SK-N-SH treated with all-trans-retinoic acid at 6 μM for 48 hours (cell line): ENCODE data around the gene GSE1.

Experiments
- ATAC-seq: fragments of 200-7000 bp; cut with Tn5 transposase; 3 replicates; pipeline ENCODE4 v1.9.1; 2020; ENCODE audit warnings: mild to moderate bottlenecking, moderate library complexity
- ARNTL ChIP-seq: fragments of 450-650 bp; formaldehyde crosslinking; IDR thresholded peaks from 2 replicates; pipeline ENCODE4 v1.5.0; 2020; ENCODE audit warnings: low read depth, mild to moderate bottlenecking, moderate library complexity, borderline replicate concordance
- BACH2 ChIP-seq: fragments of 250-450 bp; sonication (Bioruptor Pico); IDR thresholded peaks from 2 replicates; pipeline ENCODE4 v1.9.0; 2021; ENCODE audit warnings: mild to moderate bottlenecking, borderline replicate concordance
- CSDC2 ChIP-seq: fragments of 250-450 bp; sonication (Bioruptor Pico); IDR thresholded peaks from 2 replicates; pipeline ENCODE4 v1.5.0; 2020; ENCODE audit warnings: mild to moderate bottlenecking, moderate library complexity
- ESRRG ChIP-seq: fragments of 250-450 bp; sonication (Bioruptor Pico); IDR thresholded peaks from 2 replicates; pipeline ENCODE4 v1.6.1; 2021; ENCODE audit warnings: mild to moderate bottlenecking
- GLIS3 ChIP-seq: fragments of 250-450 bp; sonication (Bioruptor Pico); IDR thresholded peaks from 2 replicates; pipeline ENCODE4 v1.5.0; 2020; ENCODE audit warnings: mild to moderate bottlenecking, moderate library complexity
- ISL1 ChIP-seq: fragments of 250-450 bp; sonication (Bioruptor Pico); IDR thresholded peaks from 2 replicates; pipeline ENCODE4 v2.1.2; 2022; ENCODE audit warnings: mild to moderate bottlenecking, moderate library complexity
- OSR1 ChIP-seq: fragments of 250-450 bp; sonication (Bioruptor Pico); IDR thresholded peaks from 2 replicates; pipeline ENCODE4 v1.8.0; 2022; ENCODE audit warnings: moderate library complexity, mild to moderate bottlenecking, inconsistent platforms
- RARB ChIP-seq: fragments of 250-450 bp; sonication (Bioruptor Pico); IDR thresholded peaks from 2 replicates; pipeline ENCODE4 v1.8.0; 2021; ENCODE audit warnings: mild to moderate bottlenecking, moderate library complexity
- SNAI2 ChIP-seq: fragments of 250-450 bp; sonication (Bioruptor Pico); IDR thresholded peaks from 2 replicates; pipeline ENCODE4 v1.5.0; 2020; ENCODE audit warnings: mild to moderate bottlenecking, moderate library complexity
- TCF4 ChIP-seq: fragments of 250-450 bp; sonication (Bioruptor Pico); IDR thresholded peaks from 2 replicates; pipeline ENCODE4 v1.8.0; 2021; ENCODE audit warnings: mild to moderate bottlenecking, moderate library complexity, borderline replicate concordance
- ZFP3 ChIP-seq: fragments of 250-450 bp; sonication (Bioruptor Pico); IDR thresholded peaks from 2 replicates; pipeline ENCODE4 v1.5.0; 2020; ENCODE audit warnings: mild to moderate bottlenecking, moderate library complexity
- ZFP30 ChIP-seq: fragments of 450-650 bp; formaldehyde crosslinking; IDR thresholded peaks from 2 replicates; pipeline ENCODE4 v1.5.0; 2022; ENCODE audit warnings: mild to moderate bottlenecking, moderate library complexity
- ZNF565 ChIP-seq: fragments of 450-650 bp; formaldehyde crosslinking; conservative IDR thresholded peaks from 2 replicates; pipeline ENCODE4 v1.5.0; 2020; ENCODE audit warnings: low read depth, mild to moderate bottlenecking, moderate library complexity
- ZNF70 ChIP-seq: fragments of 450-650 bp; formaldehyde crosslinking; IDR thresholded peaks from 2 replicates; pipeline ENCODE4 v1.5.0; 2020; ENCODE audit warnings: mild to moderate bottlenecking, moderate library complexity
- ZNF8 ChIP-seq: fragments of 450-650 bp; formaldehyde crosslinking; IDR thresholded peaks from 2 replicates; pipeline ENCODE4 v1.5.0; 2020; ENCODE audit warnings: mild to moderate bottlenecking, moderate library complexity
- TF ChIP-seq, protein P1 (sequence below): fragments of 250-450 bp; sonication (Bioruptor Pico); IDR thresholded peaks from 2 replicates; pipeline ENCODE4 v1.5.1; 2021; ENCODE audit warnings: mild to moderate bottlenecking, moderate library complexity
- TF ChIP-seq, protein P2 (sequence below): fragments of 250-450 bp; sonication (Bioruptor Pico); IDR thresholded peaks from 2 replicates; pipeline ENCODE4 v1.8.0; 2021; ENCODE audit warnings: low read depth, mild to moderate bottlenecking, moderate library complexity, borderline replicate concordance
- TF ChIP-seq, protein P3 (sequence below): fragments of 250-450 bp; sonication (Bioruptor Pico); IDR thresholded peaks from 2 replicates; pipeline ENCODE4 v1.5.0; 2020; ENCODE audit warnings: mild to moderate bottlenecking, moderate library complexity
- TF ChIP-seq, protein P4 (sequence below): fragments of 250-450 bp; sonication (Bioruptor Pico); IDR thresholded peaks from 2 replicates; pipeline ENCODE4 v1.8.0; 2020; ENCODE audit warnings: mild to moderate bottlenecking, moderate library complexity, borderline replicate concordance

The GSE1 gene

DNA sequence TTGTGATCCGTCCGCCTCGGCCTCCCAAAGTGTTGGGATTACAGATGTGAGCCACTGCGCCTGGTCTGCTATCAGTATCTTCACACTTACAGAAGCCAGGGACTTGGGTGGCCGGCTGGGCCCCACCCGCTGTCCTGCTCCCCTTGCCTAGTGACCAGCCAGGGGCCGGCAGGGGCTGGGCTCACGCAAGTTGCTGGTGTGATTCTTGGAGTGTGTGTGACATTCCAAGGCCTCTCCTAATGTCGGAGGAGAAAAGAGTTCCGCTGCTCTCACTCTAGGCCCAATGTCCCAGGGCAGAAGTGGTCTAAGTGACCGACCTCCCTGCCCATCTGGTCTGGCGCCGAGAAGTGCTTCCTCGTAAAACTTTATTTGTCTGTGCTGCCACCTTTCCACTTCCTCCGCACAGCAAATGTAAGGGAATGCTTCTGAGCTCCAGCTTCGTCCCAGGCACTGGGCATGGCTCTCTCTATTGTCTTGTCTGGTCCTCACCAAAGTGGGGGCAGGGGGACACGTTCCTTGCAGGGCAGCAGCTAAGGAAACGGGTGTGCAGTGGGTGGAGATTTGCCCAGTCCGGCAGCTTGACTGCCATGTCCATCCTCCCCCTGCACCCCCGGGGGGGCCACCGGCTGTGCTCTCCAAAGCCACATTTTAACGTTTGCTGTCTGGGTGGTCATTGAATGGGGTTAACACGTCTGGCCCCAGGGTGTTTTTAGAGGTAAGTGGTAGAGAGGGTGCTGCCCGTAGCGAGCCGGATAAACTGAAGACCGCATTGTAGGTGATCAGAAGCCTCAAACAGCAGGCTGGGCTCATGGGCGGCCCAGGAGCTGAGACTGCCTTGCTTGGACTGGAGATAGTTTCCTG is 7.8 kb upstream of the GSE1 start:
- TF ChIP-seq, protein P1, sequence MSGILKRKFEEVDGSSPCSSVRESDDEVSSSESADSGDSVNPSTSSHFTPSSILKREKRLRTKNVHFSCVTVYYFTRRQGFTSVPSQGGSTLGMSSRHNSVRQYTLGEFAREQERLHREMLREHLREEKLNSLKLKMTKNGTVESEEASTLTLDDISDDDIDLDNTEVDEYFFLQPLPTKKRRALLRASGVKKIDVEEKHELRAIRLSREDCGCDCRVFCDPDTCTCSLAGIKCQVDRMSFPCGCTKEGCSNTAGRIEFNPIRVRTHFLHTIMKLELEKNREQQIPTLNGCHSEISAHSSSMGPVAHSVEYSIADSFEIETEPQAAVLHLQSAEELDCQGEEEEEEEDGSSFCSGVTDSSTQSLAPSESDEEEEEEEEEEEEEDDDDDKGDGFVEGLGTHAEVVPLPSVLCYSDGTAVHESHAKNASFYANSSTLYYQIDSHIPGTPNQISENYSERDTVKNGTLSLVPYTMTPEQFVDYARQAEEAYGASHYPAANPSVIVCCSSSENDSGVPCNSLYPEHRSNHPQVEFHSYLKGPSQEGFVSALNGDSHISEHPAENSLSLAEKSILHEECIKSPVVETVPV (CRISPR knock-in tag): no peak
- TF ChIP-seq ARNTL (CRISPR knock-in tag) (no peak), ISL1 (CRISPR knock-in tag) (no peak), TCF4 (no peak), GLIS3 (CRISPR knock-in tag) (no peak), RARB (no peak), OSR1 (CRISPR knock-in tag) (no peak), ZFP30 (no peak)
- TF ChIP-seq, protein P2, sequence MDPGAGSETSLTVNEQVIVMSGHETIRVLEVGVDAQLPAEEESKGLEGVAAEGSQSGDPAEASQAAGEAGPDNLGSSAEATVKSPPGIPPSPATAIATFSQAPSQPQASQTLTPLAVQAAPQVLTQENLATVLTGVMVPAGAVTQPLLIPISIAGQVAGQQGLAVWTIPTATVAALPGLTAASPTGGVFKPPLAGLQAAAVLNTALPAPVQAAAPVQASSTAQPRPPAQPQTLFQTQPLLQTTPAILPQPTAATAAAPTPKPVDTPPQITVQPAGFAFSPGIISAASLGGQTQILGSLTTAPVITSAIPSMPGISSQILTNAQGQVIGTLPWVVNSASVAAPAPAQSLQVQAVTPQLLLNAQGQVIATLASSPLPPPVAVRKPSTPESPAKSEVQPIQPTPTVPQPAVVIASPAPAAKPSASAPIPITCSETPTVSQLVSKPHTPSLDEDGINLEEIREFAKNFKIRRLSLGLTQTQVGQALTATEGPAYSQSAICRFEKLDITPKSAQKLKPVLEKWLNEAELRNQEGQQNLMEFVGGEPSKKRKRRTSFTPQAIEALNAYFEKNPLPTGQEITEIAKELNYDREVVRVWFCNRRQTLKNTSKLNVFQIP (CRISPR knock-in tag): no peak
- ATAC-seq: no peak

DNA sequence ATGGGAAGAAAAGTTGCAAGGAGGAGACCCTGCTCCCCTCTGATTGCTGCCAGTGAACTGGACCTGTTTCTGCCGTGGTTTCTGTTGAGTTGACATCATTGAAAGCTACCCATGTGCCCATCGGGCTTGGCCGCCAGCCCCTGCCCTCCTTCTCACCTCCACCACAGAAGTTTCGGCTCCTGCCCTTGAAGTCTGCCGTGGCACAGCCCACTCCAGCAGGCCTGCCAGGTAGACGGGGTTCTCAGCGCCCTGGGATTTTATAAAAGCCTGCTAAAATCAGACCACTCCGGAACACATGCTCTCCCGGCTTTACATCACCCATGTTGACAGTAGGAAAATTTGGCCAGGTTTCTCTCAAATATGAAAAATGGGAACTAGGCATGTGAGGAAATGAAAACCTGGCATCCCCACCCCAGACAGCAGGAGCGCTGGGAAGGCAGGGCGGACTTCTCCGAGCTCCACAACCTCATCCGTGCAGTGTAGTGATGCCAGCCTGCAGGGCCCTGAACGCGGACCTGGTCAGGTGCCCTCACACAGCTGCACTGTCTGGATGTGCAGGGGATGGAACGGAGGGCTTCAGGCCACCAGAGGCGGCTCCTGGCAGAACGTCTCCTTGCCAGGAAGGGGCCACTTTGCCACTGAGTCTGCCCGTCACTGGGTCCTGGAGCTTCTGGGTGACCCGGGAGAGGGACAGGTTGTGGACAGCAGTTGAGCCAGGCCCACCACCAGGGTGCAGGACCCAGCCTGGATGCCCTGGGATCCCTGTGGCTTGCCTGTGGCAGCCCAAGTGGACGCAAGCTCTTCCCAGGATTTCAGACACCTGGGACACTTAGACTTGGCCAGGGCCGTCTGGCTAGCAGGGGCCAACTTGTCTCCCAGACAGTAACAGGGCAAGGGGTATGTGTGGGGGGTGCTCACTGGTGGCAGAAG is 6.9 kb upstream of the GSE1 start:
- no peak for TF ChIP-seq ZNF70 (CRISPR knock-in tag)
- TF ChIP-seq ZFP30: no peak
- TF ChIP-seq ISL1 (CRISPR knock-in tag): no peak
- no peak for TF ChIP-seq ZNF8 (CRISPR knock-in tag)
- TF ChIP-seq RARB: no peak
- TF ChIP-seq, protein P1 (CRISPR knock-in tag): no peak
- TF ChIP-seq, protein P3, sequence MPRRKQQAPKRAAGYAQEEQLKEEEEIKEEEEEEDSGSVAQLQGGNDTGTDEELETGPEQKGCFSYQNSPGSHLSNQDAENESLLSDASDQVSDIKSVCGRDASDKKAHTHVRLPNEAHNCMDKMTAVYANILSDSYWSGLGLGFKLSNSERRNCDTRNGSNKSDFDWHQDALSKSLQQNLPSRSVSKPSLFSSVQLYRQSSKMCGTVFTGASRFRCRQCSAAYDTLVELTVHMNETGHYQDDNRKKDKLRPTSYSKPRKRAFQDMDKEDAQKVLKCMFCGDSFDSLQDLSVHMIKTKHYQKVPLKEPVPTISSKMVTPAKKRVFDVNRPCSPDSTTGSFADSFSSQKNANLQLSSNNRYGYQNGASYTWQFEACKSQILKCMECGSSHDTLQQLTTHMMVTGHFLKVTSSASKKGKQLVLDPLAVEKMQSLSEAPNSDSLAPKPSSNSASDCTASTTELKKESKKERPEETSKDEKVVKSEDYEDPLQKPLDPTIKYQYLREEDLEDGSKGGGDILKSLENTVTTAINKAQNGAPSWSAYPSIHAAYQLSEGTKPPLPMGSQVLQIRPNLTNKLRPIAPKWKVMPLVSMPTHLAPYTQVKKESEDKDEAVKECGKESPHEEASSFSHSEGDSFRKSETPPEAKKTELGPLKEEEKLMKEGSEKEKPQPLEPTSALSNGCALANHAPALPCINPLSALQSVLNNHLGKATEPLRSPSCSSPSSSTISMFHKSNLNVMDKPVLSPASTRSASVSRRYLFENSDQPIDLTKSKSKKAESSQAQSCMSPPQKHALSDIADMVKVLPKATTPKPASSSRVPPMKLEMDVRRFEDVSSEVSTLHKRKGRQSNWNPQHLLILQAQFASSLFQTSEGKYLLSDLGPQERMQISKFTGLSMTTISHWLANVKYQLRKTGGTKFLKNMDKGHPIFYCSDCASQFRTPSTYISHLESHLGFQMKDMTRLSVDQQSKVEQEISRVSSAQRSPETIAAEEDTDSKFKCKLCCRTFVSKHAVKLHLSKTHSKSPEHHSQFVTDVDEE (CRISPR knock-in tag): no peak
- TF ChIP-seq SNAI2 (CRISPR knock-in tag): no peak
- no peak for TF ChIP-seq ARNTL (CRISPR knock-in tag)
- TF ChIP-seq, protein P4, sequence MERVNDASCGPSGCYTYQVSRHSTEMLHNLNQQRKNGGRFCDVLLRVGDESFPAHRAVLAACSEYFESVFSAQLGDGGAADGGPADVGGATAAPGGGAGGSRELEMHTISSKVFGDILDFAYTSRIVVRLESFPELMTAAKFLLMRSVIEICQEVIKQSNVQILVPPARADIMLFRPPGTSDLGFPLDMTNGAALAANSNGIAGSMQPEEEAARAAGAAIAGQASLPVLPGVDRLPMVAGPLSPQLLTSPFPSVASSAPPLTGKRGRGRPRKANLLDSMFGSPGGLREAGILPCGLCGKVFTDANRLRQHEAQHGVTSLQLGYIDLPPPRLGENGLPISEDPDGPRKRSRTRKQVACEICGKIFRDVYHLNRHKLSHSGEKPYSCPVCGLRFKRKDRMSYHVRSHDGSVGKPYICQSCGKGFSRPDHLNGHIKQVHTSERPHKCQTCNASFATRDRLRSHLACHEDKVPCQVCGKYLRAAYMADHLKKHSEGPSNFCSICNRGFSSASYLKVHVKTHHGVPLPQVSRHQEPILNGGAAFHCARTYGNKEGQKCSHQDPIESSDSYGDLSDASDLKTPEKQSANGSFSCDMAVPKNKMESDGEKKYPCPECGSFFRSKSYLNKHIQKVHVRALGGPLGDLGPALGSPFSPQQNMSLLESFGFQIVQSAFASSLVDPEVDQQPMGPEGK (CRISPR knock-in tag): no peak
- no peak for TF ChIP-seq GLIS3 (CRISPR knock-in tag)
- no peak for TF ChIP-seq ESRRG (CRISPR knock-in tag)
- no peak for TF ChIP-seq ZFP3
- TF ChIP-seq CSDC2 (CRISPR knock-in tag): no peak
- TF ChIP-seq ZNF565 (CRISPR knock-in tag): no peak
- TF ChIP-seq BACH2: no peak
- TF ChIP-seq, protein P2 (CRISPR knock-in tag): no peak
- no peak for ATAC-seq
